Peyer's patch (tissue), 4 donors: ENCODE results near the gene HS3ST1.

ENCODE experiments used
- POLR2A ChIP-seq, 2 donors: fragments of 450-650 bp; IDR thresholded peaks; one replicate each; pipeline ENCODE4 v1.5.1; 2017; ENCODE audit warnings: antibody characterized with exemption in 2 of 2, mild to moderate bottlenecking in 2 of 2, moderate library complexity in 2 of 2
- TF ChIP-seq, protein P1 (sequence below), 6 experiments: fragments of 450-650 bp in 4 of 6; fragments of 200-600 bp in 2 of 6; sonication (generic) in 1 of 6; IDR thresholded peaks; one replicate each; pipeline ENCODE4 v1.5.1; 2017 to 2019; ENCODE audit warnings: antibody characterized with exemption in 6 of 6, mild to moderate bottlenecking in 3 of 6, moderate library complexity in 1 of 6

DNA sequence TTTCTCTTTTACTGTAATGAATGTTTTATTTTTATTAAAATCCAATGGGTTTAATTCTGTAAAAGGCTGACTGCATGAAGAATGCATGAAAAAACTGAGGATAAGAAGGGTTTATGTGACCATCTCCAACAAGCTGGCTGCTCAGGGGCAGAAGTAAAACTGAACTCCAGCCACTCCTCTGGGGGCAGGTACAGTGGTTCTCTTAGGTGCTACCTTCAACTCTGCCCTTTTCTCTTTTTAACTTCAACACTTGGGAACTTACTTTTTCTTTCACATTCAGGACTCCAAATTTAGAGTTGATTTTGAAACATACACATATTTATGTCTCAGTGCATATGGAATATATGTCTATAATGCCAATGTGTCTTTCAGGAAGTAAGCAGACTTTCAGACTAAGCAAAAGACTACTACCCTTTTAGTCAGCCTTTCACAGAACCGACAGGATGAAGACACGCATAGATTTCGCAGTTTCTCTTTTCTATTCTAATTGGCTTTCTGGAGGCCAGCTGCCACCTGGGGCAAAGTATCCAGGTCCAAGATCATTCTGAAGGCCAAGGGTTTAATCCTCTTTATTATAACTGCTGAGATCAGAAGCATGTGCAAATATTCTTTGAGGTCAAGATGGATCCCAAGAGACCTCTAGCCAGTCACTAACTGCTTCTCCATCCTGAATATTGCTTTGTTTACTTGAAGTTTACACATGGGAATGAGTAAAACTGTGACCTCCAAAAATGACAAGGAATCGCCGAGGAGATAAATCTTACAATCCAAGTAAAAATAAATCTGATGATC is 30.7 kb downstream of the HS3ST1 start:
- TF ChIP-seq, protein P1, sequence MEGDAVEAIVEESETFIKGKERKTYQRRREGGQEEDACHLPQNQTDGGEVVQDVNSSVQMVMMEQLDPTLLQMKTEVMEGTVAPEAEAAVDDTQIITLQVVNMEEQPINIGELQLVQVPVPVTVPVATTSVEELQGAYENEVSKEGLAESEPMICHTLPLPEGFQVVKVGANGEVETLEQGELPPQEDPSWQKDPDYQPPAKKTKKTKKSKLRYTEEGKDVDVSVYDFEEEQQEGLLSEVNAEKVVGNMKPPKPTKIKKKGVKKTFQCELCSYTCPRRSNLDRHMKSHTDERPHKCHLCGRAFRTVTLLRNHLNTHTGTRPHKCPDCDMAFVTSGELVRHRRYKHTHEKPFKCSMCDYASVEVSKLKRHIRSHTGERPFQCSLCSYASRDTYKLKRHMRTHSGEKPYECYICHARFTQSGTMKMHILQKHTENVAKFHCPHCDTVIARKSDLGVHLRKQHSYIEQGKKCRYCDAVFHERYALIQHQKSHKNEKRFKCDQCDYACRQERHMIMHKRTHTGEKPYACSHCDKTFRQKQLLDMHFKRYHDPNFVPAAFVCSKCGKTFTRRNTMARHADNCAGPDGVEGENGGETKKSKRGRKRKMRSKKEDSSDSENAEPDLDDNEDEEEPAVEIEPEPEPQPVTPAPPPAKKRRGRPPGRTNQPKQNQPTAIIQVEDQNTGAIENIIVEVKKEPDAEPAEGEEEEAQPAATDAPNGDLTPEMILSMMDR (IDR thresholded peaks at IDR 0.05) = no peak
- no peak for TF ChIP-seq POLR2A (IDR thresholded peaks at IDR 0.05)
